Measurements from ENCODE around the gene SMIM43. TPM values are rescaled to one million over a fixed set of nuclear protein-coding genes. Genes with fewer than 3 reads are reported as not detected.

SMIM43 gene
- total and polyA plus RNA-seq, 2 of the 8 experiments (the other 6 are each of a cell fraction or from before 2014, with no cell fraction given), result 0.50 to 0.94 TPM

DNA sequence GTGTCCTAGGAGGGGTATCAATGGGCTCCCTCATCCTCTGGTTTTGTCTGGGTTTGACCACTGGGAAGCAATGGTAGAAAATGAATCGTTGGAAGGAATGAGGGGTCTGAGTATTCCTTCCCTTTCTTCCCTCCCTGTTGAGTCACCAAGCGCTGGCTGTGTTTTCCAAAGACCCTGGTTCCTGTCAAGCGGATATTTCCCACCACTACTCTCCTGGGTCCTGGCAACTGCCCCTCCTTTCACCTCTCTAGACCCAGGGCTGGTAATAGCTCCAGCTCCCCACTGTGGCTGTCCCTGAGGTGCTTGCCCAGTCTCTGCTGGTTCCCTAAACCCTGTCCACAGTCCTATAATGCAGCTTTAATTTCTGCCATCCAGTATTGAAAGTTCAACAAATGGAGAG is 22.2 kb downstream of the SMIM43 start:
- H3K4ac ChIP-seq (replicated peaks; ENCODE audit: insufficient read length, low read depth, low read length), result no peak overlapping the region
- no peak overlapping the region for H2BK12ac ChIP-seq (ENCODE audit: low read depth, low read length)
- no peak overlapping the region for H4K5ac ChIP-seq (ENCODE audit: insufficient read length, low read depth, low read length)
- H2AK5ac ChIP-seq (ENCODE audit: low read depth, low read length), result no peak overlapping the region
- no peak overlapping the region for H3K18ac ChIP-seq (ENCODE audit: extremely low read depth, low read length)
- H3K9ac ChIP-seq (replicated peaks in 1 of 4; ENCODE audit: extremely low read depth in 1 of 4, low read depth in 3 of 4, low read length in 3 of 4), result no peak overlapping the region
- no peak overlapping the region for H3K23ac ChIP-seq (ENCODE audit: insufficient read length)
- H3K4me1 ChIP-seq (replicated peaks in 1 of 4; ENCODE audit: control insufficient read depth in 3 of 4, insufficient read depth in 4 of 4, low read length in 3 of 4), result peaks cover 0 to 3% (median 3%) of the 10 kb centered on the region in 4 experiments; a peak in 4 of 7 replicates
- H4K20me1 ChIP-seq (replicated peaks in 1 of 2; ENCODE audit: control insufficient read depth in 1 of 2, insufficient read depth in 2 of 2, low read length in 2 of 2), result peaks cover 0 to 2% of the 10 kb centered on the region in 2 experiments
- no peak overlapping the region for H3K56ac ChIP-seq (replicated peaks; ENCODE audit: insufficient read length, low read depth, low read length)
- H3K9me3 ChIP-seq (ENCODE audit: insufficient read depth in 2 of 2, low read depth in 1 of 2, low read length in 1 of 2), result no peaks in the 10 kb centered on the region
- peaks cover 2% of the 10 kb centered on the region; the same call in 1 of the 2 replicates for H3K23me2 ChIP-seq (ENCODE audit: low read depth, low read length)
- no peaks in the 10 kb centered on the region for H3K79me2 ChIP-seq (ENCODE audit: control insufficient read depth in 1 of 2, insufficient read depth in 2 of 2, low read length in 2 of 2)
- H4K91ac ChIP-seq (replicated peaks; ENCODE audit: insufficient read length, low read length), result no peak overlapping the region
- H3K79me1 ChIP-seq (ENCODE audit: low read depth, low read length), result no peaks in the 10 kb centered on the region
- no peak for DNase-seq (ENCODE audit: low read depth in 1 of 2, low spot score in 2 of 2)
- H2BK20ac ChIP-seq (ENCODE audit: low read length), result no peak overlapping the region
- H3K4me3 ChIP-seq (ENCODE audit: extremely low read depth in 1 of 4, insufficient read depth in 2 of 4, low read depth in 3 of 4, low read length in 4 of 4), result no peak overlapping the region
- no peak overlapping the region for H2BK120ac ChIP-seq (replicated peaks; ENCODE audit: low read depth, low read length)
- no peaks in the 10 kb centered on the region for H3K36me3 ChIP-seq (ENCODE audit: control insufficient read depth in 2 of 4, insufficient read depth in 4 of 4, low read length in 3 of 4)
- no peak overlapping the region for H3K14ac ChIP-seq (ENCODE audit: insufficient read length)
- POLR2A ChIA-PET (ENCODE audit: partially characterized antibody), result interaction anchor here (0.9 kb wide), 1 partner anchor 58 kb away, joined by 3 read pairs; the partner anchor contains the start of gene EXOSC9
- no peak overlapping the region for H4K8ac ChIP-seq (ENCODE audit: extremely low read depth, insufficient read depth, low read length)
- peaks cover 0 to 6% (median 5%) of the 10 kb centered on the region in 4 experiments; a peak in 5 of 7 replicates for H3K27me3 ChIP-seq (replicated peaks in 1 of 4; ENCODE audit: control insufficient read depth in 3 of 4, extremely low read depth in 1 of 4, insufficient read depth in 3 of 4, low read length in 3 of 4)
- H2BK15ac ChIP-seq (ENCODE audit: low read length), result no peak overlapping the region
- CTCF ChIA-PET (ENCODE audit: partially characterized antibody), result interaction anchor here (0.7 kb wide), 1 partner anchor 276 kb away, joined by 3 read pairs; no protein-coding TSS in a partner anchor
- 62% methylated on average over 3 of the region's 3 CpGs; no CpG with 5 or more reads in 1 of the 2 experiments for WGBS, 2 experiments (ENCODE audit: extremely low coverage in 1 of 2, insufficient coverage in 1 of 2, insufficient read length in 1 of 2, insufficient replicate concordance in 2 of 2, low coverage in 1 of 2, low lambda C conversion rate in 2 of 2, missing lambda C conversion rate in 1 of 2)
- no peak overlapping the region for H3K4me2 ChIP-seq (ENCODE audit: insufficient read depth in 1 of 2, low read depth in 2 of 2, low read length in 2 of 2)
- H2AFZ ChIP-seq (ENCODE audit: low read length), result no peak overlapping the region
- FAIRE-seq, result no peak
- H3K27ac ChIP-seq (ENCODE audit: low read depth, low read length), result no peak overlapping the region
- no peak overlapping the region for H2BK5ac ChIP-seq (ENCODE audit: low read depth, low read length)
- no peak for TF ChIP-seq GTF2F1 (IDR thresholded peaks at IDR 0.05; ENCODE audit: borderline replicate concordance, low read depth, low read length)
- TF ChIP-seq KDM1A (IDR thresholded peaks at IDR 0.05; ENCODE audit: borderline replicate concordance, low read length), result no peak
- no peak for TF ChIP-seq TAF7 (optimal IDR thresholded peaks at IDR 0.05; ENCODE audit: borderline replicate concordance, low read depth, low read length)
- TF ChIP-seq BCL11A (IDR thresholded peaks at IDR 0.05; ENCODE audit: low read depth in 2 of 2, low read length in 2 of 2), result no peak
- TF ChIP-seq BRCA1 (IDR thresholded peaks at IDR 0.05; ENCODE audit: low read depth, low read length), result no peak
- no peak for TF ChIP-seq SUZ12 (IDR thresholded peaks at IDR 0.05; ENCODE audit: low read length)
- TF ChIP-seq CREB1 (IDR thresholded peaks at IDR 0.05), result no peak
- no peak for TF ChIP-seq FOSL1 (IDR thresholded peaks at IDR 0.05; ENCODE audit: insufficient read depth, low read depth, low read length)
- no peak for TF ChIP-seq ASH2L (IDR thresholded peaks at IDR 0.05; ENCODE audit: low read length)
- TF ChIP-seq, protein P1, sequence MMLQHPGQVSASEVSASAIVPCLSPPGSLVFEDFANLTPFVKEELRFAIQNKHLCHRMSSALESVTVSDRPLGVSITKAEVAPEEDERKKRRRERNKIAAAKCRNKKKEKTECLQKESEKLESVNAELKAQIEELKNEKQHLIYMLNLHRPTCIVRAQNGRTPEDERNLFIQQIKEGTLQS (IDR thresholded peaks at IDR 0.05; ENCODE audit: insufficient read depth, low read depth, low read length), result no peak
- no peak for TF ChIP-seq CHD2 (IDR thresholded peaks at IDR 0.05; ENCODE audit: low read length)
- TF ChIP-seq POLR2AphosphoS5 (IDR thresholded peaks at IDR 0.05; ENCODE audit: low read depth, low read length), result no peak
- TF ChIP-seq NANOG (IDR thresholded peaks at IDR 0.05; ENCODE audit: insufficient read depth, low read depth, low read length, poor library complexity, severe bottlenecking), result no peak
- no peak for TF ChIP-seq EZH2 (IDR thresholded peaks at IDR 0.05; ENCODE audit: low read depth, low read length, severe bottlenecking)

Measured in H1 (cell line).